NCI-H2107 (cell line): ENCODE measurements around the gene LOX.
A peak's percentile ranks its signal among the peaks of the same experiment; 100 is the strongest.
"Not testable (repeated sequence)": the region's sequence is repeated elsewhere in the genome, so short reads cannot be mapped to it uniquely, and the experiment has no call there.

ENCODE experiments used
- DNase-seq: peaks from one replicate; lab custom pipeline; 2025; lab: John Stamatoyannopoulos, UW

Gene LOX

DNA sequence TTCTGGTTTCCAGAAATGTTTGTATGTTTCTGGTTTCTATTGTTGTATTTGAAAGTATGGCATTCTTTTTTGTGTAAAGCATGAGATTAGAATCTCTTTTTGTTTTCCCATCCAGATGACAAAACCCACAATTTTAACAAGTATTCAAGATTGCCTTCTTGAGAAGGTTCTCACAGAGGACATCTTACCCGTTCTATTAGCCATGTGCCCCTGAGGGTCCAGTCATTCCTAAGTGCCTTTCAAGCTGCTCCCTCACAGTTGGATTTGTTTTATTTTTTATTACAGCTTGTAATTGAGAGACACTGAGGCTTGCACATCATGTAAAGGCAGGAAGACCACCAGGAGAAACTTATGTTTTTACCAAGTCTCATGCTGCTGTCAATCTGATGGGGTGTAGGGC is 19.3 kb upstream of the LOX start:
- DNase-seq: no peak

GRCh38 chr5:122095158-122095557 is 17.1 kb upstream of the LOX start:
- DNase-seq: no peak

DNA sequence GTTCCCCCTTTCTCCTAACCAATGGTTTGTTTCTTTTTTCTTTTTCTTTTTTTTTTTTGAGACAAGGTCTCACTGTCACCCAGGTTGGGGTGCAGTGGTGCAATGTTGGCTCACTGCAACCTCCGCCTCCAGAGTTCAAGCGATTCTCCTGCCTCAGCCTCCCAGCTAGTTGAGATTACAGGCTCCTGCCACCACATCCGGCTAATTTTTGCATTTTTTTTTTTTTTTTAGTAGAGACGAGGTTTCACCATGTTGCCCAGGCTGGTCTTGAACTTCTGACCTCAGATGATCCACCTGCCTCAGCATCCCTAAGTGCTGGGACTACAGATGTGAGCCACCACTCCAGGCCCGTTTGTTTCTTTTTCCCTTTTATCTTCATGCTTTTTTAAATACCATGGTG is 16.2 kb upstream of the LOX start:
- DNase-seq: not testable (repeated sequence)

- no peak for DNase-seq
These were observed 15.5 kb upstream of the LOX start for GRCh38 chr5:122093415-122094180.

- DNase-seq: no peak
These were observed 14.0 kb upstream of the LOX start for GRCh38 chr5:122091936-122092600.

DNA sequence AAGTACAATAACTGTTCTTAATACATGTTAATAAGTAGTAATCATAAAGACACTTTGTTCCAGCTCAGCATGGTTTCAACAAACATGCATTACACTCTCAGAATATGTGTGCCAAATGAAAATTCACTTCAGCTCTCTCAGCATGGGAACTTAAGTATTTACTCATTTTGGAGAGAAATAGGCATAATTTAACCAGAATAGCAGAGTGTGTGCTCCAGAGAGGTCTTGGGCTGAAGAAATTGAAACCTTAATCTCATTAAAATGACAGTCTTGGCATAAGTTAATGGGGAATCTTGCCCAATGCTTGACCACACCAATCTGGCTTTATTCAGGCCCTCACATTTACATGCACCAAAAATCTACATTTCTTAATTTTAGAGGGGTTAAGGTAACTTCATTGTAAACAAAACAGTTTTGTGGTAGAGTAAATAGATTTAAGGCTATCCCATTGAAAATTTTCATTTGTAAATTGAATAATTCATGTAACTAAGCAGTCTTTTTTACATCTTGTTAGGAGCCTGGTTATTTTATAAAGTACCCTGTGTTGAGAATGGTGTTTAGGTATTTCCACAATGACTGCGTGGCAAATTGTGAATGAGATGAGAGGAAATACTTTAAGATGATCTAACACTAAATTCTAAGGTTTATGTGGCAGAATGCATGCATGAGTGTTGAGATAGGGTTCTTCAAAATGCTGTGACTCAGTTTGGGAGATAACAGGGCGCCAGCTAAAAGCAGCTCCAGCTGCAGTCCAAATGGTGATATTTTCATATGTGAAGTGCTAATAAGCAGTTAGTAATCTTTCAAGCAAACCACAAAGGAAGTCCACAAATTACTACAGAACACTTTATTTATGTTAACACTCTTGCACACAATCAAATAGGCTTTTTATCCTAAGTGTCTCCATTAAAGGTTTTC is 11.3 kb upstream of the LOX start:
- DNase-seq: no peak

DNA sequence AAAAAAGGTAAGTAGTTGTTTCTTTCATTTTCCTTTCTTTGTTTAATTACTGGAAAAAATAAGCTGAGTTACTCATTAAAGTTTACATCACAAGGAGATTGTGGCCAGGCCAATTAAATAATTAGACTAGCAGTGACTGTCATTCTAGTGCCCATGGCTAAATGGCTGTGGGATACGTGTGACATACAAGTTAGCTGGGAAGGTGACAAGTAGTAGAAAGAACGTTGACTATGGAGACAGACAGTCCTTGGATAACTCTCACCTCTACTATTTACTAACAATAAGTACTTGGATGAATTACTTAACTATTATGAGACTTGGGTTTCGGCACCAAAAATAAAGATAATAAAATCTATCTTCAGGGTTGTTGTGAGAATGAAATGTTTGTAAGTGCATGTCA is 7.0 kb upstream of the LOX start:
- DNase-seq: no peak

- DNase-seq: no peak
These were observed 5.5 kb upstream of the LOX start for GRCh38 chr5:122083535-122083934.

DNA sequence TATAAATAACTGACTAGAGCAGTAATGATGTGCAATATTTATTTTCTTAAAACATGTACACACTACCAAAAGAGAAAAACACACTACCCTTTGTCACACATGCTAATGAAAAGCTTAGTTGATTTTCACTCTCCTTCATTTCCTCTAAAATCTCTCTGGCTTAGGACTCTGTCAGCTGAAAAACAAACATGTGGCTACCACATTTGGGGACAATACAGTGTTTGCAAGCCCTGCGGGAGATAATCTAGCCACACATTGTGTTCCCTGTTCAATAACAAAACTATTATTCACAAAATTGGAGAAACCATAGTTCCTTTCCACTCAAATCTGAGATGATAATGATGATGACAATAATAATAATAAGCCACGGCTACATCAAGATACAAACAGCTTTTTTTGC is 3.5 kb upstream of the LOX start:
- no peak for DNase-seq

DNA sequence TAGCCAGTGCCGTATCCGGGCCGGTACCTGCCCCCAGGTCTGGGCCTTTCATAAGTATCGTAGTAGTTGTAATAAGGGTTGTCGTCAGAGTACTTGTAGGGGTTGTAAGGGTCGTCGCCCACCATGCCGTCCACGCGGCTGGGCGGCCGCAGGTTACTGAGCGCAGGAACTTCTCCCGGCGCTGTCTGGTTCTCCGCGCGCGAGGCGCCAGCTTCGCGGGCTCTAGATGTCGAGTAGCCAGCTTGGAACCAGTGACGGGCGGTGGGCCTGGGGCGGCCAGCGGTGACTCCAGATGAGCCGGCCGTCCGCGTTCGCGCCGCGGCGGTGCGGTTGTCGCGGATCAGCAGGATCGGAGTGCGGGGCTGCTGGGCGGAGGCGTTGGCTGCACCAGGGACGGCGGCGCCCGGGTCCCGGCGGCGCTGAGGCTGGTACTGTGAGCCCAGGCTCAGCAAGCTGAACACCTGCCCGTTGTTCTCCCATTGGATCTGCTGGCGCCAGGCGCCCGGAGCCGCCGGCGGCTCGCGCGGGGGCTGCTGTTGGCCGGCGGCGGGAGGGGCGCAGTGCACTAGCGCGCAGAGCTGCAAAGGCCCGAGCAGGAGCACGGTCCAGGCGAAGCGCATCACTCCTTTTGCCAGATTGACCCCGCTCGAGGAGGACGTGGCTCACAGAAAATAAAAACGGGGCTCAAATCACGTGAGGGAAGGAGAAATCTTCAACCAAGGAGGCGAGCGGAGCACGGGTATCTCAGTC is 518 bp downstream of the LOX start:
- DNase-seq: no peak

DNA sequence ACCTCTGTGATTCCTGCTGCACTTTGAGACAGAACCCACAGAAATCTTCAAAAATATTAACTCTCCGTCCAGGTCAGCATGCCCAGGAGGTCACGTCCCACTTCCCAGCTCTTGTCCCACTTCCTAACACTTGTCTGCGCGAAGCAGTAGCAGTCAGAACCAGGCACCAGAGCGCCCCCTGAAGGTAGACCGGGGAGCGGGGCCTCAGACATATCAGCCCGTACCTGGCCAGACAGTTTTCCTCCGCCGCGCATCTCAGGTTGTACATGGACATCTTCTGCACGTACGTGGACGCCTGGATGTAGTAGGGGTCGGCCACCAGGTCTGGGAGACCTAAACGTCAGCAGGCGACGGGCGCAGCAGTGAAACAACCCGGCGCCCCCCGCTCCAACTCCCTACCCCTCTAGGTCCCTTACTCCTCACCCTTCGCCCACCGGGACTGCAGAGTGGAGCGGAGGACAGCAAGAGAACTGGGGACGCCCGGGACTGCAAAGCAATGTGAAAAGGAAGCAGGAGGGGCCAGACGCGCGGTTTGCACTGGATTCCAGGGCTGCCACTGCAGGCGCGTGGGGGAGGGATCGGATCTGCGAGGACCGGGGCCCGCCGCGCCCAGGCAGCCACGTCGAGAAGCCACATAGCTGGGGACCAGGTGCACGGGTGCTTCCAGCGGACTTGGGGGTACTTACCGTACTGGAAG is 1.2 kb downstream of the LOX start:
- DNase-seq: peak; percentile 41

DNA sequence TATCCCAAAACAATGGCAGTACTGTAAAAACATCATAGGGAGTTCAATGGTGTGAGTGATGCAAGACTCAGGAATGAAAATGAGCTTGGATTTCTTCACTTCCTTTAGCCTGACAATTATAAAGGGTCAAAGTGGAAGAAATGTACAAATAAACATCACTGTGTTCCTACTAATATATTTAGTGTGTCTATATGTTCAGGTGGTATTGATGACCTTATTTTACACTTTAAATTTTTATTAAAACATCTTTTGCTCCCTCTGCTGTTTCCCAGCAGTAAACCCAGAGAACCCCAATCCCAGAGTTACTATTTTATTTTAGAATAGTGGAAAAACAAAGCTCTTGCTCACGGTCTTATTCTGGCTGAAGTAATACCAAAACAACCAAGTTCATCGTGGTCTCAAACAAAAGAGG is 2.0 kb downstream of the LOX start:
- no peak for DNase-seq

GRCh38 chr5:122073864-122074263 is 4.2 kb downstream of the LOX start:
- DNase-seq: no peak

- DNase-seq: no peak
These were observed 5.0 kb downstream of the LOX start for GRCh38 chr5:122073018-122073417.

DNA sequence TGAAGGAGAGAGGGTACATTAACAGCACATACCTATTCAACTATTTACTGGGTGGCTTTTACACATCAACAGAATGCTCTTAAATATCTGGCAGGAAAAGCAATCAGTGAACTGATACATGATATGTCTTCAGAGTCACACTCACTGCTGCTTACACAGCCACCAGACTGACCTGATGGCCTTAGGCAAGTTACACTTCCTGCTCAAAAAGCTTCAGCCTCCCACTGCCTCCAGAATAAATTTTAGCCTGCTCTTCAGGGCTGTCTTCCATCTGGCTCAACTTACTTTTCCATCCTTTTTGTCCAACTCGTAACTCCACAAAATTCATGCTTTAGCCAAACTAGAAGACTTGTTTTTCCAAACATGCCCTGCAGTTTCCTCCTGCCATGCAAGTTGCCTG is 10.7 kb downstream of the LOX start:
- DNase-seq: no peak

DNA sequence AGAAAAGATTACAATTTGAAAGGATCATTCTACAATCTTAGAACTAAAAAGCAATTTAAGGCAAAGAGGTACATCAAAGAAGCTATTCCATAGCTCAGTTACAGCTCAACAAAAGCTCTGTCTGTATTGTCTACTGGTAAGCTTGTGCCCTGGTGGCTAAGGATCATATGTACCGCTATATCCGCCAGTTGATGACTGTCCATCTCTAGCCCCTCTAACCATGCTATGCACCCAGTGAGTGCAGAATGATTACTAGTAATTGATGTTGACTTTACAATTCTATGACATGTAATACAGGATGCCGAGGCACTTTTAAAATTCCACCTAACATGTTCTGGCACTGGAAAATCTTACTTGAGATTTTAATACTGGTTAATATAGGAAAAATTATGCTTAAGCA is 13.1 kb downstream of the LOX start:
- no peak for DNase-seq

DNA sequence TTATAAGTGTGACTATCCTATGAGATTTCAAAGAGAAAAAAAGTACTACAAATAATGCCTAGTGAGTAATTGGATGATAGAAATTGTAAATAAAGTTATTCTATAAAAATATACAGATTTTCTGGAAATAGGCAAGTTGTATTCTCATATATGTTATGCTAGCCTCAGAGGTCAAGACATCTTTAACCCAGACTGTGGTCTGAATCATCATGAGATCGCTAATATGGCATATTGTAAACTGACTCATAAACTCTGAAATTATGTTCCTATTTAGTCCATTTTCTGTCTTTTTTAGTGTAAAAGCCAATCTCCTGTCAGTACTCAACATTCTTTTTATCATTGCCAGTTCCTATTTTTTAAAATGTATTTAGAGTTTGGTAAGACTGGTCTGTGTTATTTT is 14.2 kb downstream of the LOX start:
- DNase-seq: no peak

DNA sequence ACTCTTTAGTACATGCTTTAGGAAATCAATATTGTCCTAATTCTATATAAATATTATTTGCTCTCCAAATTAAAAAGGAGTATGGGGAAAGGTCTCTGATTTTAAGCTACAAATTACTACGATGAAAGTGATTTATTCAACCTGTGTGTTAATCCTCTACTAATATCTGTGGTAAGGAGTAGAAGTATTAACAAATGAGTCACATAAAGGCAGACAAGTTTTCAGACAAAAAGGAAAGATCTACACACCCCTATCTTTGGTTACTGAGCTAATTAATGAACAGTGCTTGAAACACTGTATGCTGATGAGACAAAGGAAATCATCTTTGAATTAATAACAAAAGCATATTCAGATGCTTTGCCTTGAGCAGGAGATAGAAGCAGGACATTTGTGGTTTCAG is 15.9 kb downstream of the LOX start:
- DNase-seq: no peak

DNA sequence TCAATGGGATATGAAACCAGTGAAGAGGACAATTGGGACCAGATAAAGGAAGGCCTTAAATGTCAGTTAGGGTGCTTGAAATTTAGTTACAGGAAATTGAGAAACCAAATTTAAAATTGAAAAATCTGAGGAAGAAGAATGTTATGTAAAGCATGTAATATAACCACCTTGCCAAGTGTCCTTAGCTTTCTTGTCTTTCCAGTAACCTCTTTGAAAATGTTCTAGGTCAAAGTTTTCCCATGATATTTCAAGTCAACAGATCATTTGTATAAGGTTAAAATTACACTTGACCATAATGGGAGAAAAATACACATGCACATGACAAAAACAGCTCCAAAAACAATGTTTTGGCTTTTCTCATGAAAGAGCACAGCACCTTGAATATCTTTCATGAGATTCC is 21.1 kb downstream of the LOX start:
- no peak for DNase-seq

GRCh38 chr5:122054266-122054665 is 23.8 kb downstream of the LOX start:
- DNase-seq: no peak
